GM19043 (cell line): ENCODE data around the gene RAI14.
"Not testable (repeated sequence)": the region's sequence is repeated elsewhere in the genome, so short reads cannot be mapped to it uniquely, and the experiment has no call there.

Experiments
- ATAC-seq: cut with Tn5 transposase; IDR thresholded peaks from one replicate; pipeline ENCODE4 v1.9.1; 2021; ENCODE audit warnings: low read depth; ENCODE audit not compliant: unreplicated experiment

The RAI14 gene

GRCh38 chr5:34803974-34804732 is 148.0 kb downstream of the RAI14 start:
- ATAC-seq, result no peak

GRCh38 chr5:34804913-34805312 is 148.8 kb downstream of the RAI14 start:
- ATAC-seq, result no peak

- ATAC-seq, result no peak
These were observed 150.4 kb downstream of the RAI14 start for GRCh38 chr5:34806532-34806931.

GRCh38 chr5:34811706-34812105 is 155.6 kb downstream of the RAI14 start:
- no peak for ATAC-seq

- ATAC-seq, result no peak
These were observed 157.4 kb downstream of the RAI14 start for GRCh38 chr5:34813509-34813908.

- no peak for ATAC-seq
These were observed 161.6 kb downstream of the RAI14 start for GRCh38 chr5:34817558-34818351.

- no peak for ATAC-seq
These were observed 162.6 kb downstream of the RAI14 start for GRCh38 chr5:34818717-34819116.

GRCh38 chr5:34820593-34820992 is 164.5 kb downstream of the RAI14 start:
- no peak for ATAC-seq

GRCh38 chr5:34822956-34823715 is 167.0 kb downstream of the RAI14 start:
- ATAC-seq, result no peak

- no peak for ATAC-seq
These were observed 170.2 kb downstream of the RAI14 start for GRCh38 chr5:34826347-34826746.

- no peak for ATAC-seq
These were observed 171.7 kb downstream of the RAI14 start for GRCh38 chr5:34827588-34828506.

- not testable (repeated sequence) for ATAC-seq
These were observed 174.7 kb downstream of the RAI14 start for GRCh38 chr5:34830827-34831226.

- no peak for ATAC-seq
These were observed 175.2 kb downstream of the RAI14 start for GRCh38 chr5:34831303-34831702.

GRCh38 chr5:34832568-34832967 is 176.4 kb downstream of the RAI14 start:
- no peak for ATAC-seq

- no peak for ATAC-seq
These were observed 177.0 kb downstream of the RAI14 start for GRCh38 chr5:34833090-34833489.

GRCh38 chr5:34833976-34834793 is 178.1 kb downstream of the RAI14 start:
- no peak for ATAC-seq

- no peak for ATAC-seq
These were observed 178.6 kb downstream of the RAI14 start for GRCh38 chr5:34834794-34835089.

GRCh38 chr5:34835664-34836063 is 179.5 kb downstream of the RAI14 start:
- ATAC-seq, result no peak
